Measurements from ENCODE around the gene EVA1A.

DNA sequence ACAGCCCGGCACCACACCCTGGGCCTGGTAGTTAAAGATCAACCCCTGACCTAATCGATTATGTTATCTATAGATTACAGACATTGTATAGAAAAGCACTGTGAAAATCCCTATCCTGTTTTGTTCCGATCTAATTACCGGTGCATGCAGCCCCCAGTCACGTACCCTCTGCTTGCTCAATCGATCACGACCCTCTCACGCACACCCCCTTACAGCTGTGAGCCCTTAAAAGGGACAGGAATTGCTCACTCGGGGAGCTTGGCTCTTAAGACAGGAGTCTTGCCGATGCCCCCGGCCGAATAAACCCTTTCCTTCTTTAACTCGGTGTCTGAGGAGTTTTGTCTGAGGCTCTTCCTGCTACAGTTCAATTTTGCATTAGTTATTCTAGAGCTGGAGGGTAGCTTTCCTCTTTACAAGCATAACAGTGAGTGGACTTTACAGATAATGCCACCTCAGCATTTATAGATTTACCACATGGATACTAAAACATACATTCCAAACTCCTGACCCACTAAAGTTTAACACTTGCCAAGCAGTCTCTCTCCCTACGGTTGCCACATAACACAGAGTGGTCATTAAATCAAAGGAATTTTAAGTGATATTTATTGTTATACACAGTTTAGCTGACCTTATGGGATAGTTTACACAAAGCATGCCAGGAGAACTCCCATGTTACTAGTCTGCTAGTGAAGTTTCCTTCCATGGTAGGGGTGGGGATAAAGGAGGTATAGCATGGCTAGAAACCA lies 101.0 kb downstream of the EVA1A start:
- TF ChIP-seq, protein P1, sequence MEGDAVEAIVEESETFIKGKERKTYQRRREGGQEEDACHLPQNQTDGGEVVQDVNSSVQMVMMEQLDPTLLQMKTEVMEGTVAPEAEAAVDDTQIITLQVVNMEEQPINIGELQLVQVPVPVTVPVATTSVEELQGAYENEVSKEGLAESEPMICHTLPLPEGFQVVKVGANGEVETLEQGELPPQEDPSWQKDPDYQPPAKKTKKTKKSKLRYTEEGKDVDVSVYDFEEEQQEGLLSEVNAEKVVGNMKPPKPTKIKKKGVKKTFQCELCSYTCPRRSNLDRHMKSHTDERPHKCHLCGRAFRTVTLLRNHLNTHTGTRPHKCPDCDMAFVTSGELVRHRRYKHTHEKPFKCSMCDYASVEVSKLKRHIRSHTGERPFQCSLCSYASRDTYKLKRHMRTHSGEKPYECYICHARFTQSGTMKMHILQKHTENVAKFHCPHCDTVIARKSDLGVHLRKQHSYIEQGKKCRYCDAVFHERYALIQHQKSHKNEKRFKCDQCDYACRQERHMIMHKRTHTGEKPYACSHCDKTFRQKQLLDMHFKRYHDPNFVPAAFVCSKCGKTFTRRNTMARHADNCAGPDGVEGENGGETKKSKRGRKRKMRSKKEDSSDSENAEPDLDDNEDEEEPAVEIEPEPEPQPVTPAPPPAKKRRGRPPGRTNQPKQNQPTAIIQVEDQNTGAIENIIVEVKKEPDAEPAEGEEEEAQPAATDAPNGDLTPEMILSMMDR (IDR thresholded peaks at IDR 0.05; ENCODE audit: insufficient read depth, low read length, poor library complexity, severe bottlenecking): no peak
- TF ChIP-seq EZH2phosphoT487 (conservative IDR thresholded peaks at IDR 0.05; ENCODE audit: low read length): no peak
